ENCODE measurements around the gene GIPC3. TPM values are rescaled to one million over a fixed set of nuclear protein-coding genes. Genes with fewer than 3 reads are reported as not detected.

The GIPC3 gene
- total and polyA plus RNA-seq, 2 experiments from 2014 or later, result 0.48 to 0.59 TPM

- TF ChIP-seq ZNF462 (CRISPR knock-in tag; IDR thresholded peaks at IDR 0.05) (no peak), CREB1 (CRISPR knock-in tag; IDR thresholded peaks at IDR 0.05; ENCODE audit: low read depth) (no peak), JUNB (IDR thresholded peaks at IDR 0.05; ENCODE audit: unreplicated experiment) (no peak), EZH2phosphoT487 (IDR thresholded peaks at IDR 0.05; ENCODE audit: unreplicated experiment) (no peak), STAT1 (IDR thresholded peaks at IDR 0.05; ENCODE audit: unreplicated experiment) (no peak), ETS1 (IDR thresholded peaks at IDR 0.05) (no peak), CTCF (conservative IDR thresholded peaks at IDR 0.05; ENCODE audit: low read depth in 2 of 2) (no peak)
Observed at GRCh38 chr19:3578390-3578789, 6.9 kb upstream of the GIPC3 start (continued).
